ENCODE data around the gene CHST12.

The CHST12 gene

GRCh38 chr7:2472739-2473138 is 69.3 kb downstream of the CHST12 start:
- H3K27ac ChIP-seq = no peak overlapping the region

DNA sequence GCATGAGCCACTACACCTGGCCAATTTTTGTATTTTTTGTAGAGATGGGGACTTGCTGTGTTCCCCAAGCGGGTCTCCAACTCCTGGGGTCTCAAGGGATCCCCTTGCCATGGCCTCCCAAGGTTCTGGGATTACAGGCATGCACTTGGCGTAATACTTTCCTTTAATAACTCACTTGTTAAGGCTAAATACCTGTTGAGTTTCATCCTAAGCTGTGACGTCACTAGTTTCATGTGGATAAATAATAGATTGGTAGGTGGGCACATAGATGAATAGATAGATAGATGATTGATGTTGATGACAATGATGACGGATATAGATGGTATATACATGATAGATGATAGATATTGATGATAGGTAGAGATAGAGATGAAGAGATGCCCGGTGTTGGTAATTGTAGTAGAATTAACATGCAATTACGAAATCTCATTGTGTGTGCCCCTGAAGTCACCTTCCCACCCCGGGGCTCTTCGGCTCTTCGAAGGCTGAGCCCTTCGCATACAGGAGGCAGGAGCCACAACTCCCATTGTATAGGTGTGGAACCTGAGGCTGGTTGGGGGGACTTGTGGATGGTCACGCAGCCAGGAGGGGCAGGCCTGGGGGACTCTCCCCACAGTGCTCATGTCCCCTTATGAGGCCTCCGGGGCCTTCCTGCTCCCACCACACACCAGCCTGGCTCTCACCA is 70.2 kb downstream of the CHST12 start:
- TF ChIP-seq, protein P1, sequence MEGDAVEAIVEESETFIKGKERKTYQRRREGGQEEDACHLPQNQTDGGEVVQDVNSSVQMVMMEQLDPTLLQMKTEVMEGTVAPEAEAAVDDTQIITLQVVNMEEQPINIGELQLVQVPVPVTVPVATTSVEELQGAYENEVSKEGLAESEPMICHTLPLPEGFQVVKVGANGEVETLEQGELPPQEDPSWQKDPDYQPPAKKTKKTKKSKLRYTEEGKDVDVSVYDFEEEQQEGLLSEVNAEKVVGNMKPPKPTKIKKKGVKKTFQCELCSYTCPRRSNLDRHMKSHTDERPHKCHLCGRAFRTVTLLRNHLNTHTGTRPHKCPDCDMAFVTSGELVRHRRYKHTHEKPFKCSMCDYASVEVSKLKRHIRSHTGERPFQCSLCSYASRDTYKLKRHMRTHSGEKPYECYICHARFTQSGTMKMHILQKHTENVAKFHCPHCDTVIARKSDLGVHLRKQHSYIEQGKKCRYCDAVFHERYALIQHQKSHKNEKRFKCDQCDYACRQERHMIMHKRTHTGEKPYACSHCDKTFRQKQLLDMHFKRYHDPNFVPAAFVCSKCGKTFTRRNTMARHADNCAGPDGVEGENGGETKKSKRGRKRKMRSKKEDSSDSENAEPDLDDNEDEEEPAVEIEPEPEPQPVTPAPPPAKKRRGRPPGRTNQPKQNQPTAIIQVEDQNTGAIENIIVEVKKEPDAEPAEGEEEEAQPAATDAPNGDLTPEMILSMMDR (IDR thresholded peaks at IDR 0.05) = no peak
- TF ChIP-seq ZFX (IDR thresholded peaks at IDR 0.05; ENCODE audit: borderline replicate concordance) = no peak
- no peak overlapping the region for H3K27ac ChIP-seq

More at GRCh38 chr7:2472739-2473138, 69.3 kb downstream of the CHST12 start:
- TF ChIP-seq ZFX (IDR thresholded peaks at IDR 0.05; ENCODE audit: borderline replicate concordance) = no peak
- TF ChIP-seq, protein P1 (IDR thresholded peaks at IDR 0.05) = no peak; the same call in 1 of the 2 replicates

DNA sequence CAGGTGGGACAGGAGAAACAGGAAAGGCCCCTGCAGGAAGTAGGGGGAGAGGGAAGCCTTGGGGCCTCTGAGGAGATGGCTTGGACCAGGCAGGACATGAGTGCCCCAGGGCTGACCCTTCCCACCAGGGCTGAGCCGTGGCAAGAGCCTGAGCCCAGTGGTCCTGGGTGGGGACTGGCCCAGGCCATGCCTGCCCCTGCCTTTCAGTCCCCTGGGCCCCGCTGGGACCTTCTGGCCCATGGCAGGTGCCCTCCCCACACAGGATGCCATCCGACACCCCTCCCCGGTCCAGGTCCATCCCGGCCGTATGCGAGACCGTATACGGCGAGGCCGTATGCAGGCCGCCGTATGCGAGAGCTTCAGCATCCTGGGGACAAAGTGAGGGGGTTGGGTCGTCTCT is 70.8 kb downstream of the CHST12 start:
- no peak overlapping the region for H3K27ac ChIP-seq
- TF ChIP-seq, protein P1 (IDR thresholded peaks at IDR 0.05) = no peak
- no peak for TF ChIP-seq ZFX (IDR thresholded peaks at IDR 0.05; ENCODE audit: borderline replicate concordance)

DNA sequence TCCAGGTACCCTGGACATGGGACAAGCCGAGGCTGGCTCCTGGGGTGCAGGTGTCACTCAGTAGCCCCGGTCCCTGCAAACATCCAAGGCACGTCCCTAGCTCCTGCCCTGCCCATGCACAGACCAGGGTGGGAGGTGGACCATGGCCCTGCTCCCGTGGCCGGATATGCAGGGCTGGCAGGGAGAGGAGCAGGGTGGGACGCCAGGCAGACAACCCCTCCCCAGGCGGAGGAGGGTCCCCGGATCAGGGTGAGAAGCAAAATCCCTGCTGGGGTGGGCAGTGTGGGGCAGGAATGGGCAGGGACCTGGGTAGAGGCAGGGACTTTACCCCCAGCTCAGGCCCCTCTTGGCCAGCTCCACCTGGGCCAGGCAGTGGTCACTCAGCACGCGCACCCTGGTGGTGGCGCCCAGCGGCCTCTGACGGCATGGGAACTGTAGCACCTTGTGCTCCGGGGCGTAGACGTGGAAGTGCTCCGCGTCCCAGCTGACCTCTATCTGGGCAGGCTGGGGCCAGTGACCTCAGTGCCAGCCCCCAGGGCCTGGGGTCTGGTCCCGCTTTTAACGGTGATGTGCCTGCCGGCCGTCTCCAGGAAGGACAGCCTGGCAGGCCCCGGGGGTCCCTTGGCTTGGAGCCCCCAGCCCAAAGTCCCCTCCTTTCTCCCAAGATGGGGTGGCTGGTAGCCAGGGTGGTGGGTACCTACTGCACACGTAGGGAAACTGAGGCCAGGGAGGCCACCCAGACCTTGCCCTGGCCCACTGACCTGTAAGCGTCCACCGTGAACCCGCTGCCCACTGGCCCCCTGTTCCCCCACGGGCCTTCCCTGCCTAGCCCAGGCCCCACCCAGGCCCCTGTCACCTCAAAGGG is 71.6 kb downstream of the CHST12 start:
- TF ChIP-seq ZFX (IDR thresholded peaks at IDR 0.05; ENCODE audit: borderline replicate concordance) = no peak
- TF ChIP-seq, protein P1 (IDR thresholded peaks at IDR 0.05) = peak; percentile 29; the same call in 1 of the 2 replicates
- no peak overlapping the region for H3K27ac ChIP-seq

- no peak for TF ChIP-seq ZFX (IDR thresholded peaks at IDR 0.05; ENCODE audit: borderline replicate concordance)
- TF ChIP-seq, protein P1 (IDR thresholded peaks at IDR 0.05) = no peak
- H3K27ac ChIP-seq = no peak overlapping the region
Observed at GRCh38 chr7:2475678-2476015, 72.2 kb downstream of the CHST12 start.

DNA sequence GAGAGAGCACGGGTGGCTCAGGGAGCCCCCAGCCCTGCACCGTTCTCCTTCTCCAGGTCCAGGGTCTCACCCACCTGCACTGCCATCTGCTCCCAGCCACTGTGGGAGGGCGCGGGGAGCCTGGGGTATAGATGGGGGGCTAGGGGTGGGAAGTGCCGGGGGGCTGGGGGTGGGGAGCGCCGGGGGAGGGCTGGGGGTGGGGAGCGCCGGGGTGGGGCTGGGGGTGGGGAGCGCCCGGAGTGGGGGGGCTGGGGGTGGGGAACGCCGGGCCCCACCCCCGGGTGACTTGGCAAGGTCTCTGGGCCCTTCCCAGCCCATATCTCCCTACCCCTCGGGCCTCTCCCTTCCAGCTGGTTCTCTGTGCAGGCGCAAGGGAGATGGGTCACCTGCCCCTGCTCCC is 72.9 kb downstream of the CHST12 start, which contains the start of gene GRIFIN:
TSS of gene GRIFIN (minus strand) at position 101 of the 400 bp plus-strand sequence. CDS start at position 86, 15 bp downstream.
- no peak within 1 kb of the TSS for H3K27ac ChIP-seq
- TF ChIP-seq ZFX (IDR thresholded peaks at IDR 0.05; ENCODE audit: borderline replicate concordance) = no peak
- TF ChIP-seq, protein P1 (IDR thresholded peaks at IDR 0.05) = no peak

Measured in 22Rv1 (cell line).